Loucy (cell line): ENCODE data around the gene DRP2.

Experiments
- H2AFZ ChIP-seq: fragments of 200-600 bp; sonication (generic); 2 replicates; pipeline ENCODE4 v1.6.0; 2016; ENCODE audit warnings: antibody characterized with exemption, mild to moderate bottlenecking, low read length, moderate library complexity
- H3F3A ChIP-seq: fragments of 200-600 bp; 2 replicates; pipeline ENCODE4 v1.6.0; 2016; ENCODE audit warnings: antibody characterized with exemption, low read depth, mild to moderate bottlenecking
- H3K27me3 ChIP-seq: fragments of 200-600 bp; sonication (generic); 2 replicates; pipeline ENCODE4 v1.6.1; 2014; ENCODE audit warnings: low read length, mild to moderate bottlenecking; ENCODE audit not compliant: insufficient read depth, poor library complexity, severe bottlenecking
- H3K36me3 ChIP-seq: fragments of 200-600 bp; sonication (generic); 2 replicates; pipeline ENCODE4 v1.6.1; 2016; ENCODE audit warnings: low read length; ENCODE audit not compliant: insufficient read depth
- H3K4me1 ChIP-seq: fragments of 200-600 bp; sonication (generic); 2 replicates; pipeline ENCODE4 v1.5.1; 2014; ENCODE audit warnings: low read length, mild to moderate bottlenecking; ENCODE audit not compliant: insufficient read depth, poor library complexity, severe bottlenecking
- H3K4me2 ChIP-seq: fragments of 200-600 bp; sonication (generic); 2 replicates; pipeline ENCODE4 v1.6.0; 2014; ENCODE audit warnings: antibody characterized with exemption, low read length, low read depth, mild to moderate bottlenecking; ENCODE audit not compliant: poor library complexity, severe bottlenecking
- H3K4me3 ChIP-seq: fragments of 200-600 bp; sonication (generic); 2 replicates; pipeline ENCODE4 v1.5.1; 2014; ENCODE audit warnings: low read length, mild to moderate bottlenecking, mixed read lengths; ENCODE audit not compliant: poor library complexity, severe bottlenecking
- H3K79me2 ChIP-seq: fragments of 200-600 bp; sonication (generic); 2 replicates; pipeline ENCODE4 v1.6.1; 2014; ENCODE audit warnings: low read length; ENCODE audit not compliant: insufficient read depth
- H3K9ac ChIP-seq: fragments of 200-600 bp; sonication (generic); 2 replicates; pipeline ENCODE4 v1.6.0; 2014; ENCODE audit warnings: mild to moderate bottlenecking, low read depth, low read length, moderate library complexity; ENCODE audit not compliant: poor library complexity, severe bottlenecking
- H3K9me2 ChIP-seq: fragments of 200-600 bp; sonication (generic); replicated peaks from 2 replicates; pipeline ENCODE4 v1.6.1; 2016; ENCODE audit warnings: low read depth, low read length, mixed read lengths
- H3K9me3 ChIP-seq: fragments of 200-600 bp; sonication (generic); 2 replicates; pipeline ENCODE4 v1.6.1; 2014; ENCODE audit warnings: mild to moderate bottlenecking, antibody characterized with exemption, low read length, low read depth; ENCODE audit not compliant: insufficient read depth
- H4K20me1 ChIP-seq: fragments of 200-600 bp; sonication (generic); 2 replicates; pipeline ENCODE4 v1.6.0; 2014; ENCODE audit warnings: antibody characterized with exemption, low read length, mild to moderate bottlenecking; ENCODE audit not compliant: insufficient read depth, poor library complexity, severe bottlenecking
- CTCF ChIP-seq: fragments of 200-600 bp; sonication (generic); conservative IDR thresholded peaks from 2 replicates; pipeline ENCODE4 v1.5.1; 2014; ENCODE audit warnings: mild to moderate bottlenecking, antibody characterized with exemption, low read length
- EZH2phosphoT487 ChIP-seq: fragments of 200-600 bp; IDR thresholded peaks from 2 replicates; pipeline ENCODE4 v1.6.1; 2018; ENCODE audit warnings: antibody characterized with exemption, mild to moderate bottlenecking, moderate library complexity, borderline replicate concordance

DRP2 gene

GRCh38 chrX:101219864-101220346 lies 319 bp downstream of the DRP2 start:
- Histone ChIP-seq H3K9ac (no peak overlapping the region), H4K20me1 (no peaks in the 10 kb centered on the region), H2AFZ (no peak overlapping the region), H3K4me1 (no peaks in the 10 kb centered on the region), H3K9me2 (no peaks in the 10 kb centered on the region), H3F3A (no peaks in the 10 kb centered on the region), H3K4me3 (no peak overlapping the region), H3K4me2 (no peak overlapping the region), H3K79me2 (no peaks in the 10 kb centered on the region), H3K9me3 (no peaks in the 10 kb centered on the region), H3K36me3 (no peaks in the 10 kb centered on the region), H3K27me3 (no peaks in the 10 kb centered on the region)
- TF ChIP-seq EZH2phosphoT487 (no peak), CTCF (no peak)

- no peaks in the 10 kb centered on the region for H3F3A ChIP-seq
- no peaks in the 10 kb centered on the region for H3K79me2 ChIP-seq
- no peaks in the 10 kb centered on the region for H3K9me2 ChIP-seq
- no peaks in the 10 kb centered on the region for H3K36me3 ChIP-seq
- H4K20me1 ChIP-seq = no peaks in the 10 kb centered on the region
- no peak overlapping the region for H3K4me3 ChIP-seq
- TF ChIP-seq CTCF = no peak
- H2AFZ ChIP-seq = no peak overlapping the region
- H3K4me2 ChIP-seq = no peak overlapping the region
- no peaks in the 10 kb centered on the region for H3K27me3 ChIP-seq
- no peaks in the 10 kb centered on the region for H3K9me3 ChIP-seq
- no peaks in the 10 kb centered on the region for H3K4me1 ChIP-seq
- H3K9ac ChIP-seq = no peak overlapping the region
These were observed 1.2 kb downstream of the DRP2 start for GRCh38 chrX:101220662-101221260.

GRCh38 chrX:101223226-101223625 lies 3.6 kb downstream of the DRP2 start:
- TF ChIP-seq CTCF = no peak
- no peak for TF ChIP-seq EZH2phosphoT487
- Histone ChIP-seq H3K36me3 (no peaks in the 10 kb centered on the region), H4K20me1 (no peaks in the 10 kb centered on the region), H3K79me2 (no peaks in the 10 kb centered on the region), H3K4me2 (no peak overlapping the region), H3K9ac (no peak overlapping the region), H3K9me2 (no peaks in the 10 kb centered on the region), H3K4me1 (no peaks in the 10 kb centered on the region), H3K4me3 (no peak overlapping the region), H3K9me3 (no peaks in the 10 kb centered on the region), H2AFZ (no peak overlapping the region), H3K27me3 (no peaks in the 10 kb centered on the region), H3F3A (no peaks in the 10 kb centered on the region)
